K562 (cell line): ENCODE results near the gene TLR5. TPM values are rescaled to one million over a fixed set of nuclear protein-coding genes. Genes with fewer than 3 reads are reported as not detected.

ENCODE experiments used
- ATAC-seq: fragments of 200-7000 bp; cut with Tn5 transposase; 3 replicates; pipeline ENCODE4 v1.9.1; 2020; ENCODE audit warnings: moderate library complexity
- BruUV-seq: library from RNA; stranded (reverse); fragments of 400-500 nt; replicated peaks from 2 replicates; lab custom pipeline; 2021; lab: Mats Ljungman, UMichigan
- CTCF ChIA-PET: fragments of 300-600 bp; formaldehyde crosslinking; extraction: SDS; loops from one replicate; lab custom pipeline; 2021; ENCODE audit warnings: low intra/inter-chr PET ratio; lab: Yijun Ruan, JAX
- POLR2A ChIA-PET: fragments of 300-600, 350-650 bp; sonication (Branson Sonifier 250); formaldehyde crosslinking; extraction: SDS; loops from one replicate; lab custom pipeline; 2021; ENCODE audit warnings: antibody characterized with exemption, inconsistent platforms; lab: Yijun Ruan, JAX
- DNase-seq, 4 experiments: peaks; one replicate each; pipeline versions ENCODE4 v3.0.0 to v3.0.0-alpha.2; 2011 to 2018; ENCODE audit warnings: low spot score in 3 of 4, mixed read lengths in 3 of 4; ENCODE audit errors: extremely low read depth in 1 of 4
- FAIRE-seq: peaks from 2 replicates; lab custom pipeline; 2011; peaks lifted over from hg19 to GRCh38; lab: Jason Lieb, UNC
- H2AFZ ChIP-seq: 2 replicates; pipeline ENCODE4 v1.6.0; 2011; ENCODE audit warnings: low read depth, low read length, control low read depth, inconsistent platforms
- H3K27ac ChIP-seq: fragments of 200-600 bp; 3 replicates; pipeline ENCODE4 v1.8.0; 2011; ENCODE audit warnings: low read depth, mild to moderate bottlenecking, control low read depth, inconsistent platforms, low read length, moderate library complexity, mixed read lengths; ENCODE audit errors: extremely low read depth
- H3K27me3 ChIP-seq, 2 experiments: fragments of 300-600 bp in 1 of 2; 2 replicates in 1 of 2; 3 replicates in 1 of 2; pipeline versions ENCODE4 v1.6.0 to v1.8.0; 2011; ENCODE audit warnings: inconsistent platforms in 2 of 2, low read length in 2 of 2, mild to moderate bottlenecking in 1 of 2, mixed read lengths in 1 of 2, moderate library complexity in 1 of 2; ENCODE audit not compliant: control insufficient read depth in 2 of 2, insufficient read depth in 2 of 2
- H3K36me3 ChIP-seq: fragments of 300-600 bp; 3 replicates; pipeline ENCODE4 v1.8.0; 2011; ENCODE audit warnings: mild to moderate bottlenecking, low read length, inconsistent platforms; ENCODE audit not compliant: control insufficient read depth, insufficient read depth
- H3K4me1 ChIP-seq, 2 experiments: fragments of 200-600 bp in 1 of 2; replicated peaks in 1 of 2; 2 replicates in 1 of 2; 3 replicates in 1 of 2; pipeline versions ENCODE4 v1.5.1 to v1.8.0; 2011; ENCODE audit warnings: inconsistent platforms in 2 of 2, low read length in 2 of 2, mild to moderate bottlenecking in 1 of 2, mixed read lengths in 1 of 2, moderate library complexity in 1 of 2; ENCODE audit not compliant: control insufficient read depth in 2 of 2, insufficient read depth in 2 of 2
- H3K4me2 ChIP-seq: 2 replicates; pipeline ENCODE4 v1.6.1; 2011; ENCODE audit warnings: low read length, control low read depth, inconsistent platforms, mixed read lengths; ENCODE audit not compliant: insufficient read depth
- H3K4me3 ChIP-seq: fragments of 200-600 bp; sonication (generic), shearing (Covaris generic); 2 replicates; pipeline ENCODE4 v1.5.1; 2016; ENCODE audit warnings: control low read depth, inconsistent platforms
- H3K79me2 ChIP-seq: fragments of 200-600 bp; 3 replicates; pipeline ENCODE4 v1.8.0; 2011; ENCODE audit warnings: low read length, inconsistent platforms; ENCODE audit not compliant: control insufficient read depth, insufficient read depth
- H3K9ac ChIP-seq, 2 experiments: 2 replicates each; pipeline versions ENCODE4 v1.6.0 to v1.6.1; 2011; ENCODE audit warnings: low read depth in 2 of 2, low read length in 2 of 2, control low read depth in 1 of 2, inconsistent platforms in 1 of 2, mild to moderate bottlenecking in 1 of 2, mixed read lengths in 1 of 2; ENCODE audit not compliant: insufficient read depth in 1 of 2
- H3K9me1 ChIP-seq: one replicate; pipeline ENCODE4 v1.6.0; 2011; ENCODE audit warnings: inconsistent platforms, mild to moderate bottlenecking, low read length, moderate library complexity; ENCODE audit not compliant: control insufficient read depth, insufficient read depth
- H3K9me3 ChIP-seq: replicated peaks from 2 replicates; pipeline ENCODE4 v1.5.1; 2011; ENCODE audit warnings: low read depth, low read length, inconsistent platforms; ENCODE audit not compliant: control insufficient read depth, insufficient read depth
- H4K20me1 ChIP-seq: replicated peaks from 2 replicates; pipeline ENCODE4 v1.6.1; 2011; ENCODE audit warnings: low read length, inconsistent platforms, mixed read lengths; ENCODE audit not compliant: control insufficient read depth, insufficient read depth
- ADNP ChIP-seq: fragments of 200-800 bp; sonication (Bioruptor generic); IDR thresholded peaks from 2 replicates; pipeline ENCODE4 v1.6.1; 2016; ENCODE audit warnings: missing genetic modification characterization, missing compliant biosample characterization
- CHD2 ChIP-seq: IDR thresholded peaks from 2 replicates; pipeline ENCODE4 v1.6.1; 2011; ENCODE audit warnings: low read depth, low read length
- EZH2 ChIP-seq: IDR thresholded peaks from 2 replicates; pipeline ENCODE4 v1.6.1; 2012; ENCODE audit warnings: low read depth, mild to moderate bottlenecking, inconsistent platforms, low read length, borderline replicate concordance
- KAT7 ChIP-seq: sonication (generic); formaldehyde crosslinking; IDR thresholded peaks from 2 replicates; pipeline ENCODE4 v1.8.0; 2022; ENCODE audit warnings: missing genetic modification reagents, mild to moderate bottlenecking, borderline replicate concordance
- MYC ChIP-seq, 2 experiments: fragments of 250-450 bp in 1 of 2; sonication (Bioruptor Pico) in 1 of 2; IDR thresholded peaks; 2 replicates each; pipeline versions ENCODE4 v1.5.1 to v1.6.1; 2012 to 2021; ENCODE audit warnings: low read depth in 2 of 2, borderline replicate concordance in 1 of 2, improper control_type of control experiment in 1 of 2, low read length in 1 of 2, mild to moderate bottlenecking in 1 of 2, moderate library complexity in 1 of 2
- NCOA1 ChIP-seq: fragments of 450-650 bp; IDR thresholded peaks from 2 replicates; pipeline ENCODE4 v1.6.1; 2016; ENCODE audit warnings: low read depth
- PCBP2 ChIP-seq: fragments of 200-400 bp; formaldehyde crosslinking; IDR thresholded peaks from 2 replicates; pipeline ENCODE4 v1.6.1; 2018; ENCODE audit warnings: low read length, low read depth, mild to moderate bottlenecking, moderate library complexity; ENCODE audit not compliant: poor library complexity, severe bottlenecking
- PHF20 ChIP-seq: fragments of 450-650 bp; IDR thresholded peaks from 2 replicates; pipeline ENCODE4 v1.6.1; 2018; ENCODE audit not compliant: partially characterized antibody
- RAD51 ChIP-seq: fragments of 450-650 bp; IDR thresholded peaks from 2 replicates; pipeline ENCODE4 v1.7.1; 2016; ENCODE audit warnings: low read depth, mild to moderate bottlenecking, borderline replicate concordance
- RB1 ChIP-seq: fragments of 450-650 bp; IDR thresholded peaks from 2 replicates; pipeline ENCODE4 v1.6.1; 2017; ENCODE audit warnings: low read depth, mild to moderate bottlenecking
- SMAD2 ChIP-seq: fragments of 150-350 bp; IDR thresholded peaks from 2 replicates; pipeline ENCODE4 v1.6.1; 2014; ENCODE audit warnings: low read depth, mild to moderate bottlenecking, low read length
- TCFL5 ChIP-seq: fragments of 250-450 bp; sonication (Bioruptor Pico); conservative IDR thresholded peaks from 2 replicates; pipeline ENCODE4 v1.6.1; 2021; ENCODE audit warnings: mild to moderate bottlenecking, moderate library complexity, matching md5 sums
- ZNF316 ChIP-seq: fragments of 450-650 bp; IDR thresholded peaks from 2 replicates; pipeline ENCODE4 v1.6.1; 2016
- WGBS: fragments of 100-300 bp; shearing (Covaris generic); methylation state at CpG from one replicate; pipeline ENCODE4 v1.1.6; 2016; ENCODE audit warnings: low coverage, mixed read lengths; ENCODE audit not compliant: insufficient coverage; ENCODE audit errors: missing lambda C conversion rate; 5-methylcytosine and 5-hydroxymethylcytosine counted together
- in situ Hi-C: fragments of 300-500 bp; cut with MboI; formaldehyde crosslinking; loops from 4 replicates; pipeline ENCODE4 v1.15.0; 2018; ENCODE audit warnings: inconsistent platforms, mixed read lengths
- intact Hi-C: fragments of 100-400 bp; cut with micrococcal nuclease; formaldehyde crosslinking; loops from 2 replicates; pipeline ENCODE4 v1.14.2; 2022
- polyA plus RNA-seq, 8 experiments: library from polyadenylated mRNA; depleted of rRNA in 4 of 8; stranded (reverse) in 5 of 8; unstranded in 3 of 8; fragments of >200 nt; fragmentation: Nextera tagmentation in 2 of 8; fragmentation: Illumina TruSeq in 1 of 8; extraction: Ambion mirVana in 2 of 8; extraction: Trizol in 1 of 8; gene quantifications; 2 replicates each; pipeline versions ENCODE4 v1.2.1 to v1.2.3, GENCODE V29; 2011 to 2014; ENCODE audit warnings: inconsistent platforms in 1 of 8, missing spikeins in 1 of 8
- total RNA-seq, 7 experiments: library from RNA; depleted of rRNA in 6 of 7; stranded (reverse); fragments of >200 nt in 6 of 7; fragmentation: Illumina TruSeq in 2 of 7; extraction: Trizol in 2 of 7; gene quantifications; 2 replicates each; pipeline versions ENCODE4 v1.2.1 to v1.2.3, GENCODE V29; 2011 to 2021; ENCODE audit warnings: low replicate concordance in 1 of 7
- TF ChIP-seq, protein P1 (sequence below): fragments of 450-650 bp; IDR thresholded peaks from 2 replicates; pipeline ENCODE4 v1.6.1; 2016; ENCODE audit warnings: missing biosample characterization, missing genetic modification characterization
- TF ChIP-seq, protein P2 (sequence below), 2 experiments: fragments of 450-650 bp in 1 of 2; sonication (generic) in 1 of 2; formaldehyde crosslinking; conservative IDR thresholded peaks; 2 replicates each; pipeline versions ENCODE4 v1.4.0 to v1.8.1; 2020 to 2022; ENCODE audit warnings: mild to moderate bottlenecking in 1 of 2, missing genetic modification reagents in 1 of 2
- TF ChIP-seq, protein P3 (sequence below): fragments of 250-450 bp; sonication (Bioruptor Pico); IDR thresholded peaks from 2 replicates; pipeline ENCODE4 v1.9.0; 2021; ENCODE audit warnings: mild to moderate bottlenecking
- TF ChIP-seq, protein P4 (sequence below): fragments of 250-450 bp; sonication (Bioruptor Pico); IDR thresholded peaks from 2 replicates; pipeline ENCODE4 v1.5.0; 2021; ENCODE audit warnings: mild to moderate bottlenecking, moderate library complexity

The TLR5 gene
- total and polyA plus RNA-seq, 9 of the 15 experiments (the other 6 are each of a cell fraction or from before 2014, with no cell fraction given), result 0.93 to 7.4 (median 1.9) TPM

DNA sequence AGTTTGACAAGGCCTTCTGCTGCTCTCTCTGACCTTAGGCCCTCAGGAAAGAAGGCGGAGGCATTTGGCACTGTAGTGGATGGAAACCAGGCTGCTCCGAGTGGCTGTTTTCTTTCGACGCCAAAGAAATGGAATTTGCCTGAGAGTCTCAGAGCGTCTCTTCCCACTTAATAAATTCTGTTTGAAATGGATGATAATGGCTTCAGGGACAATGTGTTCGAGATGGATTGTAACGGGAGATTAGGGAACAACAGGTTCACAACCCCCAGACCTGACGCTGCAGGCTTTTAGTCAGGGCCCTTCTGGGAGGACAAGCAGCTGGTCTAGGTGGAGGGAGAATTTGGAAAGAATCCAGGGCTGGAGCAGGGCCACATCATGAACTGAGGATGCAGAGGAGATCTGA lies 58.6 kb downstream of the TLR5 start:
- Histone ChIP-seq H3K79me2 (no peaks in the 10 kb centered on the region), H3K9me1 (no peaks in the 10 kb centered on the region), H3K9me3 (no peaks in the 10 kb centered on the region), H3K27ac (no peak overlapping the region), H3K4me2 (no peak overlapping the region), H3K4me1 (peaks cover 0 to 8% of the 10 kb centered on the region in 2 experiments; a peak in 3 of 5 replicates), H3K36me3 (no peaks in the 10 kb centered on the region), H3K9ac (no peak overlapping the region), H3K4me3 (no peak overlapping the region), H3K27me3 (peaks cover 22 to 61% of the 10 kb centered on the region in 2 experiments; a peak in 4 of 5 replicates), H2AFZ (no peak overlapping the region), H4K20me1 (peaks cover 2% of the 10 kb centered on the region)
- POLR2A ChIA-PET, result interaction anchor here (0.7 kb wide), 1 partner anchor 81 kb away, joined by 3 read pairs; no protein-coding TSS in a partner anchor
- 3% methylated on average over 8 of the region's 8 CpGs for WGBS
- intact Hi-C loops, result loop anchor here (5.0 kb wide), 1 partner anchor 442 kb away; no protein-coding TSS in a partner anchor
- BruUV-seq, result no TSS peak
- in situ Hi-C loops, result loop anchor here (10.0 kb wide), 2 partner anchors 290 to 620 kb away; no protein-coding TSS in a partner anchor
- DNase-seq, result no peak
- CTCF ChIA-PET, result no interaction called here
- FAIRE-seq, result no peak
- ATAC-seq, result no peak
- TF ChIP-seq EZH2, result no peak
- TF ChIP-seq KAT7 (CRISPR knock-in tag), result no peak
- TF ChIP-seq, protein P1, sequence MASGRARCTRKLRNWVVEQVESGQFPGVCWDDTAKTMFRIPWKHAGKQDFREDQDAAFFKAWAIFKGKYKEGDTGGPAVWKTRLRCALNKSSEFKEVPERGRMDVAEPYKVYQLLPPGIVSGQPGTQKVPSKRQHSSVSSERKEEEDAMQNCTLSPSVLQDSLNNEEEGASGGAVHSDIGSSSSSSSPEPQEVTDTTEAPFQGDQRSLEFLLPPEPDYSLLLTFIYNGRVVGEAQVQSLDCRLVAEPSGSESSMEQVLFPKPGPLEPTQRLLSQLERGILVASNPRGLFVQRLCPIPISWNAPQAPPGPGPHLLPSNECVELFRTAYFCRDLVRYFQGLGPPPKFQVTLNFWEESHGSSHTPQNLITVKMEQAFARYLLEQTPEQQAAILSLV (tag), result no peak
- TF ChIP-seq RAD51, result no peak
- TF ChIP-seq NCOA1, result no peak
- TF ChIP-seq PCBP2, result no peak
- TF ChIP-seq RB1, result no peak
- TF ChIP-seq SMAD2, result no peak
- TF ChIP-seq, protein P2, sequence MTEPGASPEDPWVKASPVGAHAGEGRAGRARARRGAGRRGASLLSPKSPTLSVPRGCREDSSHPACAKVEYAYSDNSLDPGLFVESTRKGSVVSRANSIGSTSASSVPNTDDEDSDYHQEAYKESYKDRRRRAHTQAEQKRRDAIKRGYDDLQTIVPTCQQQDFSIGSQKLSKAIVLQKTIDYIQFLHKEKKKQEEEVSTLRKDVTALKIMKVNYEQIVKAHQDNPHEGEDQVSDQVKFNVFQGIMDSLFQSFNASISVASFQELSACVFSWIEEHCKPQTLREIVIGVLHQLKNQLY (CRISPR knock-in tag; conservative IDR thresholded peaks at IDR 0.05), result no peak
- TF ChIP-seq, protein P3, sequence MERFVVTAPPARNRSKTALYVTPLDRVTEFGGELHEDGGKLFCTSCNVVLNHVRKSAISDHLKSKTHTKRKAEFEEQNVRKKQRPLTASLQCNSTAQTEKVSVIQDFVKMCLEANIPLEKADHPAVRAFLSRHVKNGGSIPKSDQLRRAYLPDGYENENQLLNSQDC (CRISPR knock-in tag), result no peak
- no peak for TF ChIP-seq ZNF316
- TF ChIP-seq, protein P4, sequence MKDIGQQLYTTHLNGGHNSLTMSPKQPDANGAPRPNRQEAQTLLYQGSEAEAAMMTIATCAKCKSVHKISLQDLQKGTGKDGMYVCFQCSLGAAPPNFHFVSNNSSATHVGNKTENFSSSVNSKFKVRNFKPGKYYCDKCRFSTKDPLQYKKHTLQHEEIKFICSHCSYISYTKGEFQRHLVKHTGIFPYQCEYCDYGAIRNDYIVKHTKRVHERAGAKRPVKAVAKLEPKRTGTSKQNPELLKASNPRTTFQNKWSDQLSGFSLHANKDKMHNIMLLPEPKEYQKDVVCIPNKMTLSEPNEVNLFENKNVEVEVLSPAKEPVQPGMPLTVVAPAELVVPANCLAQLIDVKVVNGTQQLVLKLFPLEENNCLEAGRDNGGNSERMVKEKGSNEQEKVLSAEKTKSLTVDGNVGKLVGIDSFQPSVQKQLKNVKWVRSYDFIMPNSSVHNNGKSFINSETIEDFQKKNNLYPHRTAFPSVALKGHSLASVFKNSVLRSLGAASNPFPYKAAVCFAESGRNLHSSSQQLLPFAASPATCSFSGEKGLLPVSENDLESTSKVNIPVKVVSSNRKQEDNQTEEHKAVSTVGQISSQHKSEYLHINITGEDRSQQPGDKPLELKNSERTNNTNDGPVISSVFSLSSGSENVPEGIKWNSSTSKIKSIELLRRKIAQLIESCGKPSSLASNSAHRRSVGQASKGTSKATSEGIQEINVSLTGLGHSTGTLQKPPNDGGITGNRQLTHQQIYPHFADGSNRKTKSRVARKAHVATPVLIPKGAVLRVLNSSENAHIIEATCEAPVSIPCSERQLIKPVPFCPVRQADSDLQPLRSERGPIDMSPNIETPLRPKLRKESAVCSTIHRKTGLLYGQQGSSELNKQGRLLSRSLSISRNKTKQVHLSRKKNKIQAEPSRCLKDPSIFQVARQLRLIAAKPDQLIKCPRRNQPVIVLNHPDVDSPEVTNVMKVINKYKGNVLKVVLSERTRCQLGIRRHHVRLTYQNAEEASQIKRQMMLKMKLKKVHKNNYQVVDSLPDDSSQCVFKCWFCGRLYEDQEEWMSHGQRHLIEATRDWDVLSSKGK, result no peak
- TF ChIP-seq CHD2, result no peak
- TF ChIP-seq MYC (IDR thresholded peaks at IDR 0.05; ENCODE audit: low read depth, low read length), result no peak
- no peak for TF ChIP-seq MYC (CRISPR knock-in tag; IDR thresholded peaks at IDR 0.05; ENCODE audit: borderline replicate concordance, low read depth)
- TF ChIP-seq ADNP, result no peak
- TF ChIP-seq PHF20, result no peak
- no peak for TF ChIP-seq TCFL5 (CRISPR knock-in tag)
